ENCODE data around the gene CLPX. TPM values are rescaled to one million over a fixed set of nuclear protein-coding genes. Genes with fewer than 3 reads are reported as not detected.
"Not testable (repeated sequence)": the region's sequence is repeated elsewhere in the genome, so short reads cannot be mapped to it uniquely, and the experiment has no call there.

CLPX gene
- polyA plus RNA-seq, 10 donors, result 35.5 to 46.6 (median 43.1) TPM

DNA sequence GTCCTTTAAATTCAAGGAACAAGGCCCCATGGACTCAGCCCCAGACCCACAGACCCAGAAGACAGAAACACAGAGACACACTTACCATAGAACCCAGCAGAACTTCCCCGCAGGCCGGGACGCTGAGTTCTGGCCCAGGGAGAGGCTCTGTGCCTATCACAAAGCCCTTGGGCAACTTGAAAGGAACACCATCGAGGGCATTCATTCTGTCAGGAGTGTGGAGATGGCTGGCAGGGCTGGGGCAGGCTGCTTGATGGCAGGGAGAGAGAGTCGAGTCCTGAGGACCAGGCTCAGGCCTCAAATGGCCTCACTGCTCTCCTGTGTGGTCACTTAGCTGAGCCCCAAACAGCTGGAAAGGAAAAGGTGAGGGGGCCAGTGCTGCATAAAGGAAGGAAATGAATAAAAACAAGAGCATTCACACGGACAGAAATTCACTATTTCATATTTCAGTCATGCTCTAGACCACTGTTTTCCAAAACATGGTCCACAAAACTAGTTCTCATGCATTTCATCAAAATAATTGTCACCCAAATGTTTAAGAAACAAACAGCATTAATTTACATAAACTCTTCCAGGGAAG lies 79.0 kb downstream of the CLPX start:
- DNase-seq, result no peak

- DNase-seq, result no peak
Measured at GRCh38 chr15:65105038-65105437, 80.1 kb downstream of the CLPX start.

DNA sequence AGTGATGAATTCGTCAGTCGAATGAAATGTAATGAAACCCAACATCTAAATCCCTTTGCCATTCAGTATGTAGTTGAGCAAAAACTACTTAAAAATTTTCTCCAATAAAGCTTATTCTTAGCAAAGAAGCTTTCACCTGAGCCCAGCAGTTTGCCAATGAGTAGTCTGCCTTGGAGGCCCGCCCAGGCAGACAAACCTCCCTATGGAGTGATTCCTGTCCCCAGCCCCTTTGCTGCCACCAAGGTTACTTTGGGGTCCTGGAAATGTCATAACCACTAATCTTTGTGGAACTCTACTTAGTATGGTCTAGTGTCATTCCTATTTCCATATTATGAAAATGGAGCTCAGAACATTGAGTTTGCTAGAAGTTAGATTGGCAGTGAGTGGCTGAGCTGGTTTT lies 82.2 kb downstream of the CLPX start:
- no peak for DNase-seq

- DNase-seq, result no peak
Measured at GRCh38 chr15:65101891-65102708, 83.0 kb downstream of the CLPX start.

- peak; percentile 59 to 86 (median 79) for DNase-seq
Measured at GRCh38 chr15:65101411-65101890, 83.7 kb downstream of the CLPX start.

DNA sequence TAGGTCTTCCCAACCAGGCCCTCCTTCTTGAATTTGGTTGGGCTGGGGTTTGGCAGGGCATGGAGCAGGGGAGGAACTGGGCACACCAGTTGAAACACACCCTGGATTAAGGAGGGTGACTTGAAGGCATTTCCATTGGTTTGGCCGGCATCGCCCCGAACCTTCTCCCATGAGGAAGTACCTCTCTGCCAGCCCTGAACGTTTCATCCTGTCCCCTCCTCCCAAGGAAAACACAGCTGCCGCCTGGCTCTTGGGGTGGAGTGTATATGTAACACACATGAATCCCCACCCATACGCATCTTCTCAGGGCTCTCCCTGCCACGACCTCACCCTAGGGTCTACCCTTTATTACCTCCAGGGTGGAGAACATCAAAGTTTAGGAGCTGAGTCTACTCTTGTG lies 84.7 kb downstream of the CLPX start:
- DNase-seq, result no peak

GRCh38 chr15:65099801-65100200 lies 85.3 kb downstream of the CLPX start:
- not testable (repeated sequence) for DNase-seq

DNA sequence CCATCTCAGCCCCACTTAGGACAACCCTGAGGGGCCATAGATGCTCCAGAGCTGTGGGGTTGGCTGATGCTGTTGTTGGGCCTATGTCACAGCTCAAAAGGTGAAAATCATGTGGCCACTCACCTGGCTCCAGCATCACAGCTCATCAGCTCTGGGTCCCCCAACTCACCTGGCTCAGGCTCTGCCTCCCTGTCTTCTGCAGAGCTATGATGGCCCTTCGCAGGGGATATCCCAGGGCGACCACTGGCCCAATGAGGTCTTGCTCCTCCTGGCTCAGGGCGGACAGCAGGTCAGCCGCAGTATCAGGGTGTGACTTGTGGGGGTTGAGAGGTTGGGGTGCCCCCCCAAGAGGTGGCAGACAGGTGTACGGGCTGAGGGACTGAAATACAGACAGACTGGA lies 85.8 kb downstream of the CLPX start:
- no peak for DNase-seq

Other genes with a start within 250 kb of the CLPX start
- gene SPG21, start 195.4 kb downstream of the CLPX start, polyA plus RNA-seq (ENCODE audit: insufficient read length in 10 of 10), result 10 to 100 TPM; 65.6 to 89.1 (median 80.8) TPM
- gene MTFMT, start 155.7 kb downstream of the CLPX start, polyA plus RNA-seq (ENCODE audit: insufficient read length in 10 of 10), result 10 to 100 TPM in 3 of 10 donors, 1 to 10 TPM in 7; 6.2 to 11.6 (median 9.2) TPM
- 1 to 10 TPM; 1.2 to 2.3 (median 1.6) TPM for gene SLC51B, start 140.0 kb downstream of the CLPX start, polyA plus RNA-seq (ENCODE audit: insufficient read length in 10 of 10)
- 10 to 100 TPM; 10.9 to 16.4 (median 12.7) TPM for gene RASL12, start 117.4 kb downstream of the CLPX start, polyA plus RNA-seq (ENCODE audit: insufficient read length in 10 of 10)
- gene KBTBD13, start 108.6 kb downstream of the CLPX start, polyA plus RNA-seq (ENCODE audit: insufficient read length in 10 of 10), result 1 to 10 TPM in 8 of 10 donors, under 1 TPM in 2; 0.62 to 2.6 (median 1.5) TPM
- gene UBAP1L, start 70.1 kb downstream of the CLPX start, polyA plus RNA-seq (ENCODE audit: insufficient read length in 10 of 10), result 1 to 10 TPM; 2.4 to 6.6 (median 4.1) TPM
- gene PDCD7, start 51.5 kb downstream of the CLPX start, polyA plus RNA-seq (ENCODE audit: insufficient read length in 10 of 10), result 10 to 100 TPM; 15.7 to 26.6 (median 20.3) TPM
- gene CILP, start 26.1 kb upstream of the CLPX start, polyA plus RNA-seq (ENCODE audit: insufficient read length in 10 of 10), result 10 to 100 TPM; 24.4 to 44.1 (median 33.0) TPM
- 10 to 100 TPM in 9 of 10 donors, 1 to 10 TPM in 1; 9.3 to 14.1 (median 12.5) TPM for gene PARP16, start 101.5 kb upstream of the CLPX start, polyA plus RNA-seq (ENCODE audit: insufficient read length in 10 of 10)
- gene RNU5A-1, start 110.7 kb upstream of the CLPX start, polyA plus RNA-seq (ENCODE audit: insufficient read length in 10 of 10), result not detected
- not detected for gene RNU5B-1, start 119.3 kb upstream of the CLPX start, polyA plus RNA-seq (ENCODE audit: insufficient read length in 10 of 10)
- 1 to 10 TPM; 1.6 to 3.3 (median 2.8) TPM for gene IGDCC3, start 192.7 kb upstream of the CLPX start, polyA plus RNA-seq (ENCODE audit: insufficient read length in 10 of 10)
- 100 to 1,000 TPM in 2 of 10 donors, 10 to 100 TPM in 8; 66.7 to 104 (median 86.6) TPM for gene IGDCC4, start 237.6 kb upstream of the CLPX start, polyA plus RNA-seq (ENCODE audit: insufficient read length in 10 of 10)

Measured in muscle of back (tissue), 11 donors.